ENCODE measurements around the gene ATXN7L1. TPM values are rescaled to one million over a fixed set of nuclear protein-coding genes. Genes with fewer than 3 reads are reported as not detected.
"Not testable (repeated sequence)": the region's sequence is repeated elsewhere in the genome, so short reads cannot be mapped to it uniquely, and the experiment has no call there.

The ATXN7L1 gene
- total RNA-seq, 1 donor from 2014 or later, result 12.6 TPM

- Mint-ChIP-seq H3K36me3 (ENCODE audit: unreplicated experiment) (peaks cover 13% of the 10 kb centered on the region), H3K4me1 (ENCODE audit: unreplicated experiment) (no peaks in the 10 kb centered on the region), H3K9me3 (ENCODE audit: unreplicated experiment) (peaks cover 5% of the 10 kb centered on the region), H3K27ac (ENCODE audit: unreplicated experiment) (no peak overlapping the region), H3K4me3 (ENCODE audit: unreplicated experiment) (no peak overlapping the region), H3K27me3 (ENCODE audit: unreplicated experiment) (no peaks in the 10 kb centered on the region)
- no peak for TF ChIP-seq CTCF (IDR thresholded peaks at IDR 0.05)
- DNase-seq (ENCODE audit: extremely low spot score, unreplicated experiment), result no peak
Observed at GRCh38 chr7:105790996-105791395, 85.4 kb downstream of the ATXN7L1 start.

- H3K4me3 Mint-ChIP-seq (ENCODE audit: unreplicated experiment); H3K4me1 Mint-ChIP-seq (ENCODE audit: unreplicated experiment); H3K27ac Mint-ChIP-seq (ENCODE audit: unreplicated experiment); H3K27me3 Mint-ChIP-seq (ENCODE audit: unreplicated experiment); H3K9me3 Mint-ChIP-seq (ENCODE audit: unreplicated experiment); DNase-seq (ENCODE audit: extremely low spot score, unreplicated experiment): not testable (repeated sequence)
- peaks cover 13% of the 10 kb centered on the region for H3K36me3 Mint-ChIP-seq (ENCODE audit: unreplicated experiment)
Observed at GRCh38 chr7:105790452-105790851, 85.9 kb downstream of the ATXN7L1 start.

- H3K4me1 Mint-ChIP-seq (ENCODE audit: unreplicated experiment), result peaks cover 4% of the 10 kb centered on the region
- H3K27me3 Mint-ChIP-seq (ENCODE audit: unreplicated experiment), result no peaks in the 10 kb centered on the region
- peaks cover 21% of the 10 kb centered on the region for H3K36me3 Mint-ChIP-seq (ENCODE audit: unreplicated experiment)
- no peak for TF ChIP-seq CTCF (IDR thresholded peaks at IDR 0.05)
- no peak overlapping the region for H3K27ac Mint-ChIP-seq (ENCODE audit: unreplicated experiment)
- no peak overlapping the region for H3K4me3 Mint-ChIP-seq (ENCODE audit: unreplicated experiment)
- H3K9me3 Mint-ChIP-seq (ENCODE audit: unreplicated experiment), result peaks cover 5% of the 10 kb centered on the region
- no peak for DNase-seq (ENCODE audit: extremely low spot score, unreplicated experiment)
Observed at GRCh38 chr7:105788816-105789349, 87.5 kb downstream of the ATXN7L1 start.

DNA sequence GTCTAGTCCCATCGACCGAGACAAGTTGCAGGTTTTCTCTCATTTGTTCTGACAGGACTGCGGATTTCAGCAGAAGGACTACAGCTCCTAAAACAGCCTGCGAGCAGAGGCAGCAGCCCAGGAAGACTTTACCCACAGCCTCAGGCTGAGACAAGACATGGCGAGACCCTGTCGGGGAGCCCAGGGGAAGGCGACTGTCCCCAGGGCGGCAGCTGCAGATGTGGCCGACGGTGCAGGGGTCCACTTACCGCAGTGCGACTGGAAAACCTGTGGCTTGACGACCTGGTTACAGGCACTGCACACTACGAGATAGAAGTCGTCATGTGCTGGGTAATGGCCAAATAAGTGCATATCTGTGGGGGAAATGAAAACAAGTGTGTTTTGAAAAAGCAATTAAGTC lies 88.0 kb downstream of the ATXN7L1 start:
- Mint-ChIP-seq H3K4me1 (ENCODE audit: unreplicated experiment) (peaks cover 5% of the 10 kb centered on the region), H3K9me3 (ENCODE audit: unreplicated experiment) (peaks cover 5% of the 10 kb centered on the region), H3K4me3 (ENCODE audit: unreplicated experiment) (no peak overlapping the region), H3K27me3 (ENCODE audit: unreplicated experiment) (no peaks in the 10 kb centered on the region), H3K27ac (ENCODE audit: unreplicated experiment) (no peak overlapping the region), H3K36me3 (ENCODE audit: unreplicated experiment) (peaks cover 19% of the 10 kb centered on the region)
- no peak for DNase-seq (ENCODE audit: extremely low spot score, unreplicated experiment)
- TF ChIP-seq CTCF (IDR thresholded peaks at IDR 0.05), result no peak

DNA sequence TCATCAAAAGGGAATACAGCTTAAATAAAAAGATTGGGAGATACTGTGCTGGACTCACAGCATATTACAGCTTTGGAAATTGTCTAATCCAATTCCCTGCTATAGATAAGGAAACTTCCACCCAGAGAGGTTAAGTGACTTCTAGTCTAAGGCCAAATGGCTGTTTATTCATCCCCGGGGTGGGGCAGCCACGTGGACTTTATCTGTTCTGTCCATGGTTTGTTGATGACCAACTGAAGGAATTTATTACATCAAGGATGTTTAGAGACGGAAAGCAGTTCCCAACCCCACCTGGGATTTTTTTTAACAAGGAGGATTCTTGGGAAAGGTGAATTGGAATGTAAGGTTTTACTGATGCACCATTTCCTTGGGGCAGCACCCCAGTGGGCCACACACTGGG lies 88.6 kb downstream of the ATXN7L1 start:
- Mint-ChIP-seq H3K36me3 (ENCODE audit: unreplicated experiment) (peaks cover 17% of the 10 kb centered on the region), H3K9me3 (ENCODE audit: unreplicated experiment) (peaks cover 3% of the 10 kb centered on the region), H3K4me3 (ENCODE audit: unreplicated experiment) (no peak overlapping the region), H3K27ac (ENCODE audit: unreplicated experiment) (no peak overlapping the region), H3K27me3 (ENCODE audit: unreplicated experiment) (no peaks in the 10 kb centered on the region), H3K4me1 (ENCODE audit: unreplicated experiment) (peaks cover 10% of the 10 kb centered on the region)
- no peak for TF ChIP-seq CTCF (IDR thresholded peaks at IDR 0.05)
- DNase-seq (ENCODE audit: extremely low spot score, unreplicated experiment), result no peak
